K562 (cell line): Measurements from ENCODE around the gene WSCD2. TPM values are rescaled to one million over a fixed set of nuclear protein-coding genes. Genes with fewer than 3 reads are reported as not detected.
A peak's percentile ranks its signal among the peaks of the same experiment; 100 is the strongest.

ENCODE experiments used
- CHD7 ChIP-seq: fragments of 200-600 bp; sonication (generic); IDR thresholded peaks from one replicate; pipeline ENCODE4 v1.6.1; 2012; ENCODE audit warnings: mild to moderate bottlenecking, low read depth, low read length, inconsistent platforms
- FOXK1 ChIP-seq: sonication (generic); formaldehyde crosslinking; IDR thresholded peaks from 2 replicates; pipeline ENCODE4 v1.8.0; 2022; ENCODE audit warnings: missing genetic modification reagents, mild to moderate bottlenecking, borderline replicate concordance
- polyA plus RNA-seq, 8 experiments: library from polyadenylated mRNA; depleted of rRNA in 4 of 8; stranded (reverse) in 5 of 8; unstranded in 3 of 8; fragments of >200 nt; fragmentation: Nextera tagmentation in 2 of 8; fragmentation: Illumina TruSeq in 1 of 8; extraction: Ambion mirVana in 2 of 8; extraction: Trizol in 1 of 8; gene quantifications; 2 replicates each; pipeline versions ENCODE4 v1.2.1 to v1.2.3, GENCODE V29; 2011 to 2014; ENCODE audit warnings: inconsistent platforms in 1 of 8, missing spikeins in 1 of 8
- total RNA-seq, 7 experiments: library from RNA; depleted of rRNA in 6 of 7; stranded (reverse); fragments of >200 nt in 6 of 7; fragmentation: Illumina TruSeq in 2 of 7; extraction: Trizol in 2 of 7; gene quantifications; 2 replicates each; pipeline versions ENCODE4 v1.2.1 to v1.2.3, GENCODE V29; 2011 to 2021; ENCODE audit warnings: low replicate concordance in 1 of 7

Gene WSCD2
- total and polyA plus RNA-seq, 9 of the 15 experiments (the other 6 are each of a cell fraction or from before 2014, with no cell fraction given), result 0.72 to 14.1 (median 4.0) TPM

DNA sequence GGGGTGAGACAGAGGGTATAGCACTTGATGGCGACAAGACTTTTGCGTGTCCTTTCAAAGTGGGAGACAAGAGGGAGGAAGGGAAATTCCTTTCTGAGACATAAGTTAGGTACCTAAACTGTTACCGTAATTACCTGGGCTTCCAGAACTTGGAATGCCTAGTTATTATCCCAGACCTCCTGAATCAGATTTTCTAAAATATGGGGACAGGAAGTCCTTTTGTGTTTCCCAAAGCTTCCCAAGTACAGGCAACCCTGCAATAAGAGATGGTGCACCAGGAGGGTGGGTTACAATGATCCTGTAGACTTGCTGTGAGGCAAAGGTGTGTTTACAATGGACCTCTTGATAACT, 126.1 kb downstream of the WSCD2 start (continued):
- TF ChIP-seq CHD7 (peak; percentile 42), FOXK1 (CRISPR knock-in tag) (no peak)
